IMR-90 (cell line): ENCODE measurements around the gene CCDC117. TPM values are rescaled to one million over a fixed set of nuclear protein-coding genes. Genes with fewer than 3 reads are reported as not detected.

ENCODE experiments used
- ATAC-seq: fragments of 200-7000 bp; cut with Tn5 transposase; 2 replicates; pipeline ENCODE4 v1.9.1; 2020; ENCODE audit warnings: low read depth, mild to moderate bottlenecking, moderate library complexity
- BruUV-seq: library from RNA; stranded (reverse); fragments of 400-500 nt; replicated peaks from 2 replicates; lab custom pipeline; 2021; lab: Mats Ljungman, UMichigan
- CTCF ChIA-PET: fragments of 300-600 bp; formaldehyde crosslinking; extraction: SDS; loops from one replicate; lab custom pipeline; 2021; ENCODE audit warnings: antibody characterized with exemption; lab: Yijun Ruan, JAX
- POLR2A ChIA-PET: fragments of 300-600 bp; sonication (Branson Sonifier 250); formaldehyde crosslinking; loops from one replicate; lab custom pipeline; 2022; ENCODE audit warnings: antibody characterized with exemption; ENCODE audit not compliant: unreplicated experiment; lab: Charles Lee
- DNase-seq: peaks from one replicate; pipeline ENCODE4 v3.0.0; 2013
- H2AFZ ChIP-seq: replicated peaks from 2 replicates; pipeline ENCODE3; 2013; ENCODE audit warnings: low read length, mild to moderate bottlenecking; ENCODE audit not compliant: poor library complexity
- H2AK5ac ChIP-seq: 2 replicates; pipeline ENCODE4 v1.6.1; 2013; ENCODE audit warnings: low read depth, low read length, inconsistent platforms
- H2AK9ac ChIP-seq: replicated peaks from 2 replicates; pipeline ENCODE3; 2013; ENCODE audit warnings: mild to moderate bottlenecking, low read depth, low read length, moderate library complexity; ENCODE audit not compliant: poor library complexity
- H2BK120ac ChIP-seq: 2 replicates; pipeline ENCODE4 v1.6.1; 2013; ENCODE audit warnings: low read depth, low read length, inconsistent platforms
- H2BK15ac ChIP-seq: 3 replicates; pipeline ENCODE4 v1.6.1; 2013; ENCODE audit warnings: low read depth, low read length, inconsistent platforms
- H2BK20ac ChIP-seq: 2 replicates; pipeline ENCODE4 v1.6.1; 2013; ENCODE audit warnings: low read depth, mild to moderate bottlenecking, inconsistent platforms, low read length, moderate library complexity
- H2BK5ac ChIP-seq: 2 replicates; pipeline ENCODE4 v1.6.1; 2013; ENCODE audit warnings: mild to moderate bottlenecking, low read depth, low read length, inconsistent platforms; ENCODE audit not compliant: poor library complexity, severe bottlenecking
- H3K14ac ChIP-seq: replicated peaks from 2 replicates; pipeline ENCODE4 v1.6.1; 2013; ENCODE audit warnings: low read depth, low read length, inconsistent platforms
- H3K18ac ChIP-seq: 2 replicates; pipeline ENCODE4 v1.6.1; 2013; ENCODE audit warnings: low read depth, low read length, control low read depth
- H3K23ac ChIP-seq: 2 replicates; pipeline ENCODE4 v1.6.1; 2013; ENCODE audit warnings: low read depth, low read length, inconsistent platforms
- H3K27ac ChIP-seq: 2 replicates; pipeline ENCODE4 v1.5.1; 2013; ENCODE audit warnings: mild to moderate bottlenecking, control low read depth, low read length; ENCODE audit not compliant: insufficient read depth
- H3K27me3 ChIP-seq: 2 replicates; pipeline ENCODE4 v1.6.1; 2013; ENCODE audit warnings: low read length; ENCODE audit not compliant: control insufficient read depth, insufficient read depth
- H3K36me3 ChIP-seq: 2 replicates; pipeline ENCODE4 v1.6.1; 2013; ENCODE audit warnings: low read length, mixed read lengths; ENCODE audit not compliant: control insufficient read depth, insufficient read depth
- H3K4ac ChIP-seq: 2 replicates; pipeline ENCODE4 v1.6.1; 2013; ENCODE audit warnings: low read depth, low read length, inconsistent platforms
- H3K4me1 ChIP-seq: 2 replicates; pipeline ENCODE4 v1.6.1; 2013; ENCODE audit warnings: low read length, mixed read lengths; ENCODE audit not compliant: control insufficient read depth, insufficient read depth
- H3K4me2 ChIP-seq: 2 replicates; pipeline ENCODE4 v1.6.1; 2013; ENCODE audit warnings: low read depth, mild to moderate bottlenecking, control low read depth, low read length, moderate library complexity
- H3K4me3 ChIP-seq: 2 replicates; pipeline ENCODE4 v1.5.1; 2013; ENCODE audit warnings: low read depth, mild to moderate bottlenecking, control low read depth, low read length, moderate library complexity; ENCODE audit not compliant: insufficient read depth
- H3K56ac ChIP-seq: 2 replicates; pipeline ENCODE4 v1.6.1; 2013; ENCODE audit warnings: low read length, inconsistent platforms; ENCODE audit not compliant: insufficient read depth; ENCODE audit errors: extremely low read depth
- H3K79me1 ChIP-seq, 2 experiments: 2 replicates each; pipeline ENCODE4 v1.6.1; 2013; ENCODE audit warnings: low read length in 2 of 2, inconsistent platforms in 1 of 2, low read depth in 1 of 2
- H3K9ac ChIP-seq: 2 replicates; pipeline ENCODE4 v1.6.1; 2013; ENCODE audit warnings: low read depth, low read length, control low read depth
- H3K9me1 ChIP-seq: 2 replicates; pipeline ENCODE4 v1.6.1; 2013; ENCODE audit warnings: low read length, inconsistent platforms; ENCODE audit not compliant: insufficient read depth
- H3K9me3 ChIP-seq: 2 replicates; pipeline ENCODE4 v1.6.1; 2013; ENCODE audit warnings: low read length; ENCODE audit not compliant: control insufficient read depth, insufficient read depth
- H4K20me1 ChIP-seq: 2 replicates; pipeline ENCODE4 v1.6.1; 2013; ENCODE audit warnings: low read length, inconsistent platforms; ENCODE audit not compliant: insufficient read depth
- H4K5ac ChIP-seq: 2 replicates; pipeline ENCODE4 v1.6.1; 2013; ENCODE audit warnings: mild to moderate bottlenecking, low read depth, low read length, control low read depth
- H4K8ac ChIP-seq, 2 experiments: 2 replicates each; pipeline ENCODE4 v1.6.1; 2013; ENCODE audit warnings: low read depth in 2 of 2, low read length in 2 of 2, control low read depth in 1 of 2, inconsistent platforms in 1 of 2
- H4K91ac ChIP-seq: 2 replicates; pipeline ENCODE4 v1.6.1; 2013; ENCODE audit warnings: low read depth, low read length, inconsistent platforms; ENCODE audit not compliant: insufficient read depth
- BHLHE40 ChIP-seq: fragments of 150-350 bp; IDR thresholded peaks from 2 replicates; pipeline ENCODE4 v1.6.1; 2016; ENCODE audit warnings: mild to moderate bottlenecking, low read depth, low read length
- CEBPB ChIP-seq: IDR thresholded peaks from 2 replicates; pipeline ENCODE4 v1.6.1; 2012; ENCODE audit warnings: low read depth, low read length, improper control_type of control experiment
- CHD1 ChIP-seq: IDR thresholded peaks from 2 replicates; pipeline ENCODE4 v1.6.1; 2012; ENCODE audit warnings: low read depth, low read length, improper control_type of control experiment
- FOS ChIP-seq: fragments of 150-350 bp; IDR thresholded peaks from 2 replicates; pipeline ENCODE4 v1.6.1; 2016; ENCODE audit warnings: low read depth, low read length
- MAFK ChIP-seq: IDR thresholded peaks from 2 replicates; pipeline ENCODE4 v1.6.1; 2012; ENCODE audit warnings: low read depth, low read length, improper control_type of control experiment
- MAZ ChIP-seq: IDR thresholded peaks from 2 replicates; pipeline ENCODE4 v1.6.1; 2012; ENCODE audit warnings: low read depth, mild to moderate bottlenecking, low read length, improper control_type of control experiment, moderate library complexity, borderline replicate concordance
- MXI1 ChIP-seq: IDR thresholded peaks from 2 replicates; pipeline ENCODE4 v1.6.1; 2012; ENCODE audit warnings: low read depth, mild to moderate bottlenecking, low read length, moderate library complexity, borderline replicate concordance
- NFE2L2 ChIP-seq: fragments of 150-350 bp; IDR thresholded peaks from 2 replicates; pipeline ENCODE4 v1.6.1; 2016; ENCODE audit warnings: low read depth, mild to moderate bottlenecking, low read length
- POLR2A ChIP-seq: IDR thresholded peaks from 2 replicates; pipeline ENCODE4 v1.6.1; 2012; ENCODE audit warnings: mild to moderate bottlenecking, low read depth, low read length
- RAD21 ChIP-seq: IDR thresholded peaks from 2 replicates; pipeline ENCODE4 v1.6.1; 2012; ENCODE audit warnings: low read length, improper control_type of control experiment
- RCOR1 ChIP-seq: IDR thresholded peaks from 2 replicates; pipeline ENCODE4 v1.6.1; 2012; ENCODE audit warnings: mild to moderate bottlenecking, low read length, improper control_type of control experiment; ENCODE audit not compliant: insufficient replicate concordance
- RFX5 ChIP-seq: IDR thresholded peaks from 2 replicates; pipeline ENCODE4 v1.8.0; 2012; ENCODE audit warnings: low read depth, mild to moderate bottlenecking, low read length, moderate library complexity
- WGBS, 2 experiments: methylation state at CpG; one replicate each; pipeline versions ENCODE4 v1.1.5 to v1.1.7; 2013; ENCODE audit warnings: missing lambda C conversion rate in 2 of 2; ENCODE audit not compliant: insufficient read length in 1 of 2; ENCODE audit errors: extremely low coverage in 2 of 2; 5-methylcytosine and 5-hydroxymethylcytosine counted together
- dilution Hi-C: fragments of 300-500 bp; cut with HindIII; formaldehyde crosslinking; loops from one replicate; pipeline ENCODE4 v1.14.3; 2018; ENCODE audit warnings: low sequenced_read_pairs; ENCODE audit not compliant: unreplicated experiment
- in situ Hi-C: fragments of 300-500 bp; cut with MboI; formaldehyde crosslinking; loops from 3 replicates; pipeline ENCODE4 v1.14.3; 2019; ENCODE audit warnings: low sequenced_read_pairs, inconsistent platforms, mixed read lengths
- intact Hi-C: fragments of 100-400 bp; cut with micrococcal nuclease; formaldehyde crosslinking; loops from 2 replicates; pipeline ENCODE4 v1.10.0; 2022
- polyA plus RNA-seq, 3 experiments: library from polyadenylated mRNA; depleted of rRNA; stranded (reverse); fragments of >200 nt; gene quantifications; 2 replicates each; pipeline ENCODE4 v1.2.3, GENCODE V29; 2012; ENCODE audit warnings: low replicate concordance in 1 of 3
- total RNA-seq: library from RNA; depleted of rRNA; stranded (reverse); fragments of >200 nt; gene quantifications from 2 replicates; pipeline ENCODE4 v1.2.3, GENCODE V29; 2012
- TF ChIP-seq, protein P1 (sequence below): fragments of 150-350 bp; IDR thresholded peaks from 2 replicates; pipeline ENCODE4 v1.6.1; 2017; ENCODE audit warnings: mild to moderate bottlenecking, antibody characterized with exemption, low read length, low read depth
- TF ChIP-seq, protein P2 (sequence below): fragments of 150-350 bp; IDR thresholded peaks from 2 replicates; pipeline ENCODE4 v1.6.1; 2016; ENCODE audit warnings: low read depth, mild to moderate bottlenecking, low read length, moderate library complexity, borderline replicate concordance
- TF ChIP-seq, protein P3 (sequence below): conservative IDR thresholded peaks from 2 replicates; pipeline ENCODE4 v1.5.1; 2012; ENCODE audit warnings: mild to moderate bottlenecking, low read depth, low read length, improper control_type of control experiment

The CCDC117 gene
- total and polyA plus RNA-seq, 2 of the 4 experiments (the other 2 are of a cell fraction), result 5.9 to 7.0 TPM

DNA sequence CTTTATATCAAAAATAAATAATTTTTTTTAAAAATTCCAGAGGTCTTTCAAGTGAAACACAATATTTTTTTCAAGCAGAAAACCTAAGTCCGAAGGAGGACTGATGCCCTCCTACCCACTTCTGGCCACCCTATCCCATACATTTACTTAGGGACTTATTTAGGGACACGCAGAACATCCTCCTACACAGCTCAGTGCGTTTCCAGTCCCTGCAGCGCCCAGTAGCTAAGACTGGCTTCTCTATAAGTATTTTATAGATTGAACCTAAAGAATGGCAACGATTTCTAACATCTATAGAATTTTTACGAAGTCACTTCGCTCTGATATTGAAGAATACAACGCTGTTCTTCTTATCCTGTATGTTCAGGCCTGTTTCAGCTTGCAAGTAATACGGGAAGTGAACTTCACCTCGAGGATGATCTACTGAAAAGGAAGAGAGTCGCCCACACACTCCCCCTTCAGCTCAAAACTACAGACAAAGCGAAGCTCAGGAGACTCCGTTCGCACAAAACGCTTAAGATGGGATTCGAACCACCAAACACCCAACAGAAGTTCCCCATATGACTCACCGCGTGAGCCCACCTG, 31.2 kb upstream of the CCDC117 start:
- H4K5ac ChIP-seq, result no peak overlapping the region
- no peaks in the 10 kb centered on the region for H3K27me3 ChIP-seq
- peak overlapping the region; percentile 38; the same call in 1 of the 2 replicates for H3K23ac ChIP-seq
- H3K56ac ChIP-seq, result 0 out of 2 replicates have a peak overlapping the region, but pooled peaks have one; percentile 7
- H2BK20ac ChIP-seq, result no peak overlapping the region; the same call in 1 of the 2 replicates
- H4K8ac ChIP-seq, result peak overlapping the region; percentile 0 to 70; a peak in 1 of 4 replicates
- peak overlapping the region; percentile 73 for H3K4me3 ChIP-seq
- CTCF ChIA-PET, result interaction anchor here (1.2 kb wide), 1 partner anchor 9 kb away, joined by 5 read pairs; no protein-coding TSS in a partner anchor
- intact Hi-C loops (no loop called here), dilution Hi-C loops (no loop called here), in situ Hi-C loops (no loop called here)
- peak overlapping the region; percentile 76 for H3K4me2 ChIP-seq
- peak overlapping the region; percentile 11; the same call in 1 of the 2 replicates for H3K27ac ChIP-seq
- peaks cover 9% of the 10 kb centered on the region for H3K36me3 ChIP-seq
- H3K14ac ChIP-seq, result peak overlapping the region; percentile 11
- H2BK5ac ChIP-seq, result no peak overlapping the region
- no peaks in the 10 kb centered on the region for H4K20me1 ChIP-seq
- no peak overlapping the region for H3K18ac ChIP-seq
- peaks cover 24 to 39% of the 10 kb centered on the region in 2 experiments for H3K79me1 ChIP-seq
- peak overlapping the region; percentile 31; the same call in 1 of the 2 replicates for H3K9ac ChIP-seq
- H3K4ac ChIP-seq, result peak overlapping the region; percentile 39
- 0 out of 2 replicates have a peak overlapping the region, but pooled peaks have one; percentile 84 for H2AK5ac ChIP-seq
- no peak for ATAC-seq
- H2AK9ac ChIP-seq, result peak overlapping the region; percentile 45
- DNase-seq, result no peak
- H3K9me3 ChIP-seq, result no peaks in the 10 kb centered on the region
- 57% methylated on average over 1 of the region's 18 CpGs; no CpG with 5 or more reads in 1 of the 2 experiments for WGBS, 2 experiments
- peak overlapping the region; percentile 2; the same call in 1 of the 3 replicates for H2BK15ac ChIP-seq
- peaks cover 2% of the 10 kb centered on the region; the same call in 1 of the 2 replicates for H3K4me1 ChIP-seq
- TSS peak; percentile 51 for BruUV-seq
- H3K9me1 ChIP-seq, result peaks cover 6% of the 10 kb centered on the region
- POLR2A ChIA-PET, result no interaction called here
- peak overlapping the region; percentile 43 for H4K91ac ChIP-seq
- peak overlapping the region; percentile 93 for H2AFZ ChIP-seq
- peak overlapping the region; percentile 21 for H2BK120ac ChIP-seq
- no peak for TF ChIP-seq FOS
- TF ChIP-seq CEBPB, result no peak
- no peak for TF ChIP-seq NFE2L2
- TF ChIP-seq POLR2A, result no peak
- TF ChIP-seq, protein P1, sequence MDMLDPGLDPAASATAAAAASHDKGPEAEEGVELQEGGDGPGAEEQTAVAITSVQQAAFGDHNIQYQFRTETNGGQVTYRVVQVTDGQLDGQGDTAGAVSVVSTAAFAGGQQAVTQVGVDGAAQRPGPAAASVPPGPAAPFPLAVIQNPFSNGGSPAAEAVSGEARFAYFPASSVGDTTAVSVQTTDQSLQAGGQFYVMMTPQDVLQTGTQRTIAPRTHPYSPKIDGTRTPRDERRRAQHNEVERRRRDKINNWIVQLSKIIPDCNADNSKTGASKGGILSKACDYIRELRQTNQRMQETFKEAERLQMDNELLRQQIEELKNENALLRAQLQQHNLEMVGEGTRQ, result no peak
- no peak for TF ChIP-seq MAZ
- TF ChIP-seq MXI1, result no peak
- TF ChIP-seq, protein P2, sequence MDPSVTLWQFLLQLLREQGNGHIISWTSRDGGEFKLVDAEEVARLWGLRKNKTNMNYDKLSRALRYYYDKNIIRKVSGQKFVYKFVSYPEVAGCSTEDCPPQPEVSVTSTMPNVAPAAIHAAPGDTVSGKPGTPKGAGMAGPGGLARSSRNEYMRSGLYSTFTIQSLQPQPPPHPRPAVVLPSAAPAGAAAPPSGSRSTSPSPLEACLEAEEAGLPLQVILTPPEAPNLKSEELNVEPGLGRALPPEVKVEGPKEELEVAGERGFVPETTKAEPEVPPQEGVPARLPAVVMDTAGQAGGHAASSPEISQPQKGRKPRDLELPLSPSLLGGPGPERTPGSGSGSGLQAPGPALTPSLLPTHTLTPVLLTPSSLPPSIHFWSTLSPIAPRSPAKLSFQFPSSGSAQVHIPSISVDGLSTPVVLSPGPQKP, result no peak
- no peak for TF ChIP-seq BHLHE40
- TF ChIP-seq MAFK, result no peak
- TF ChIP-seq, protein P3, sequence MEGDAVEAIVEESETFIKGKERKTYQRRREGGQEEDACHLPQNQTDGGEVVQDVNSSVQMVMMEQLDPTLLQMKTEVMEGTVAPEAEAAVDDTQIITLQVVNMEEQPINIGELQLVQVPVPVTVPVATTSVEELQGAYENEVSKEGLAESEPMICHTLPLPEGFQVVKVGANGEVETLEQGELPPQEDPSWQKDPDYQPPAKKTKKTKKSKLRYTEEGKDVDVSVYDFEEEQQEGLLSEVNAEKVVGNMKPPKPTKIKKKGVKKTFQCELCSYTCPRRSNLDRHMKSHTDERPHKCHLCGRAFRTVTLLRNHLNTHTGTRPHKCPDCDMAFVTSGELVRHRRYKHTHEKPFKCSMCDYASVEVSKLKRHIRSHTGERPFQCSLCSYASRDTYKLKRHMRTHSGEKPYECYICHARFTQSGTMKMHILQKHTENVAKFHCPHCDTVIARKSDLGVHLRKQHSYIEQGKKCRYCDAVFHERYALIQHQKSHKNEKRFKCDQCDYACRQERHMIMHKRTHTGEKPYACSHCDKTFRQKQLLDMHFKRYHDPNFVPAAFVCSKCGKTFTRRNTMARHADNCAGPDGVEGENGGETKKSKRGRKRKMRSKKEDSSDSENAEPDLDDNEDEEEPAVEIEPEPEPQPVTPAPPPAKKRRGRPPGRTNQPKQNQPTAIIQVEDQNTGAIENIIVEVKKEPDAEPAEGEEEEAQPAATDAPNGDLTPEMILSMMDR, result no peak
- no peak for TF ChIP-seq RCOR1
- TF ChIP-seq RFX5, result no peak
- TF ChIP-seq CHD1, result no peak
- no peak for TF ChIP-seq RAD21
